ENCODE results near the gene RNASE11. TPM values are rescaled to one million over a fixed set of nuclear protein-coding genes. Genes with fewer than 3 reads are reported as not detected.
A peak's percentile ranks its signal among the peaks of the same experiment; 100 is the strongest.

The RNASE11 gene
- total RNA-seq, result not detected

- H3K36me3 ChIP-seq, result no peaks in the 10 kb centered on the region
- H3K4me3 ChIP-seq (replicated peaks in 1 of 3), result no peak within 1 kb of the TSS
- H3K9me3 ChIP-seq, result no peaks in the 10 kb centered on the region
- H3K27ac ChIP-seq, result no peak within 1 kb of the TSS
- no peaks in the 10 kb centered on the region for H3K27me3 ChIP-seq
- DNase-seq, result peak; percentile 26 to 46
- TF ChIP-seq POLR2A (IDR thresholded peaks at IDR 0.05) (no peak), CTCF (IDR thresholded peaks at IDR 0.05) (no peak)
- intact Hi-C loops (cut with DNase I), result no loop called here
- WGBS, 2 donors, result 73 to 75% methylated on average over 6 of the region's 6 CpGs
- H3K4me1 ChIP-seq, result no peaks in the 10 kb centered on the region
These were observed at the start of gene RNASE11 for GRCh38 chr14:20587489-20588154. RNASE11 (minus strand) TSS chr14:20588001.

- H3K27me3 ChIP-seq, result peaks cover 7% of the 10 kb centered on the region
- TF ChIP-seq POLR2A (IDR thresholded peaks at IDR 0.05), result no peak
- no peak for TF ChIP-seq CTCF (IDR thresholded peaks at IDR 0.05)
- H3K9me3 ChIP-seq, result no peaks in the 10 kb centered on the region
- peak; percentile 33 to 46 for DNase-seq
- WGBS, 2 donors, result 2 to 6% methylated on average over 43 to 45 of the region's 45 CpGs
- no peak overlapping the region for H3K27ac ChIP-seq
- H3K4me1 ChIP-seq, result peaks cover 9 to 22% of the 10 kb centered on the region in 2 donors
- no peaks in the 10 kb centered on the region for H3K36me3 ChIP-seq
- intact Hi-C loops (cut with DNase I), result no loop called here
- H3K4me3 ChIP-seq (replicated peaks in 1 of 3), result no peak overlapping the region
These were observed 45.3 kb upstream of the RNASE11 start for GRCh38 chr14:20632831-20633691.

GRCh38 chr14:20632448-20632830 is 44.6 kb upstream of the RNASE11 start:
- Histone ChIP-seq H3K27me3 (peaks cover 10% of the 10 kb centered on the region), H3K9me3 (no peaks in the 10 kb centered on the region), H3K27ac (no peak overlapping the region), H3K36me3 (no peaks in the 10 kb centered on the region), H3K4me1 (peaks cover 9 to 22% of the 10 kb centered on the region in 2 donors), H3K4me3 (replicated peaks in 1 of 3) (no peak overlapping the region)
- no peak for TF ChIP-seq CTCF (IDR thresholded peaks at IDR 0.05)
- TF ChIP-seq POLR2A (IDR thresholded peaks at IDR 0.05), result no peak
- WGBS, 2 donors, result 4 to 7% methylated on average over 14 to 19 of the region's 19 CpGs
- intact Hi-C loops (cut with DNase I), result no loop called here
- no peak for DNase-seq

- Histone ChIP-seq H3K4me1 (peaks cover 9 to 22% of the 10 kb centered on the region in 2 donors), H3K27ac (no peak overlapping the region)
- DNase-seq, result peak; percentile 82 to 83
These were observed 44.1 kb upstream of the RNASE11 start for GRCh38 chr14:20631880-20632389.

More at GRCh38 chr14:20631880-20632389, 44.1 kb upstream of the RNASE11 start:
- 2 to 3% methylated on average over 6 to 18 of the region's 18 CpGs for WGBS, 2 donors
- Histone ChIP-seq H3K36me3 (no peaks in the 10 kb centered on the region), H3K4me3 (replicated peaks in 1 of 3) (no peak overlapping the region), H3K9me3 (no peaks in the 10 kb centered on the region), H3K27me3 (peaks cover 10% of the 10 kb centered on the region)
- intact Hi-C loops (cut with DNase I), result no loop called here
- TF ChIP-seq CTCF (IDR thresholded peaks at IDR 0.05) (no peak), POLR2A (IDR thresholded peaks at IDR 0.05) (no peak)
